Fibroblast of lung (primary cell): Measurements from ENCODE around the gene SLIT3. TPM values are rescaled to one million over a fixed set of nuclear protein-coding genes. Genes with fewer than 3 reads are reported as not detected.

Experiments used
- DNase-seq, 2 donors: peaks; one replicate each; pipeline versions ENCODE4 v3.0.0 to v3.0.0-alpha.2; 2010; ENCODE audit warnings: low read depth in 2 of 2
- H2AFZ ChIP-seq: 2 replicates; pipeline ENCODE4 v1.5.1; 2012; ENCODE audit warnings: low read length, control low read depth, inconsistent platforms
- H3K27ac ChIP-seq: 2 replicates; pipeline ENCODE4 v1.5.1; 2011; ENCODE audit warnings: low read length, control low read depth; ENCODE audit not compliant: insufficient read depth
- H3K27me3 ChIP-seq: 2 replicates; pipeline ENCODE4 v1.5.1; 2011; ENCODE audit warnings: mild to moderate bottlenecking, low read length; ENCODE audit not compliant: control insufficient read depth, insufficient read depth
- H3K36me3 ChIP-seq: 2 replicates; pipeline ENCODE4 v1.5.1; 2011; ENCODE audit warnings: low read length; ENCODE audit not compliant: control insufficient read depth, insufficient read depth
- H3K4me1 ChIP-seq: 2 replicates; pipeline ENCODE4 v1.5.1; 2011; ENCODE audit warnings: low read length; ENCODE audit not compliant: control insufficient read depth, insufficient read depth; ENCODE audit errors: extremely low read depth
- H3K4me2 ChIP-seq: 2 replicates; pipeline ENCODE4 v1.5.1; 2011; ENCODE audit warnings: low read length, control low read depth; ENCODE audit not compliant: insufficient read depth; ENCODE audit errors: extremely low read depth
- H3K4me3 ChIP-seq, 4 experiments: fragments of 200-600 bp in 1 of 4; sonication (generic) in 1 of 4; replicated peaks in 1 of 4; 2 replicates each; pipeline ENCODE4 v1.5.1; 2011 to 2016; ENCODE audit warnings: low read length in 4 of 4, low read depth in 3 of 4, mild to moderate bottlenecking in 3 of 4, control low read depth in 2 of 4, inconsistent platforms in 1 of 4, mixed read lengths in 1 of 4; ENCODE audit not compliant: insufficient read depth in 1 of 4; ENCODE audit errors: control extremely low read depth in 1 of 4
- H3K79me2 ChIP-seq: 2 replicates; pipeline ENCODE4 v1.5.1; 2012; ENCODE audit warnings: mild to moderate bottlenecking, low read length, inconsistent platforms; ENCODE audit not compliant: control insufficient read depth, insufficient read depth
- H3K9ac ChIP-seq: 2 replicates; pipeline ENCODE4 v1.5.1; 2011; ENCODE audit warnings: mild to moderate bottlenecking, low read length, control low read depth; ENCODE audit not compliant: insufficient read depth
- H3K9me3 ChIP-seq: 2 replicates; pipeline ENCODE4 v1.5.1; 2012; ENCODE audit warnings: low read depth, low read length; ENCODE audit not compliant: control insufficient read depth, insufficient read depth
- H4K20me1 ChIP-seq: 2 replicates; pipeline ENCODE4 v1.5.1; 2011; ENCODE audit warnings: low read length; ENCODE audit not compliant: control insufficient read depth, insufficient read depth; ENCODE audit errors: extremely low read depth
- EZH2 ChIP-seq: IDR thresholded peaks from 2 replicates; pipeline ENCODE4 v1.5.1; 2012; ENCODE audit warnings: low read length, control low read depth, mild to moderate bottlenecking; ENCODE audit errors: missing control alignments
- polyA plus RNA-seq, 2 donors: library from polyadenylated mRNA; depleted of rRNA in 1 of 2; stranded (reverse) in 1 of 2; unstranded in 1 of 2; fragments of >200 nt; gene quantifications; 2 replicates each; pipeline ENCODE4 v1.2.1, GENCODE V29; 2011 to 2012; ENCODE audit warnings: missing spikeins in 1 of 2
- total RNA-seq: library from RNA; depleted of rRNA; stranded (reverse); fragments of >200 nt; gene quantifications from 2 replicates; pipeline ENCODE4 v1.2.1, GENCODE V29; 2014
- TF ChIP-seq, protein P1 (sequence below), 2 donors: IDR thresholded peaks in 1 of 2; conservative IDR thresholded peaks in 1 of 2; 1 replicate in 1 of 2; 2 replicates in 1 of 2; pipeline ENCODE4 v1.5.1; 2011 to 2012; ENCODE audit warnings: low read length in 2 of 2, control low read depth in 1 of 2, inconsistent platforms in 1 of 2, low read depth in 1 of 2, mild to moderate bottlenecking in 1 of 2

The SLIT3 gene
- total and polyA plus RNA-seq, 2 donors (not counting 1 experiment from before 2014, with no cell fraction given), result 1.6 to 4.6 TPM

DNA sequence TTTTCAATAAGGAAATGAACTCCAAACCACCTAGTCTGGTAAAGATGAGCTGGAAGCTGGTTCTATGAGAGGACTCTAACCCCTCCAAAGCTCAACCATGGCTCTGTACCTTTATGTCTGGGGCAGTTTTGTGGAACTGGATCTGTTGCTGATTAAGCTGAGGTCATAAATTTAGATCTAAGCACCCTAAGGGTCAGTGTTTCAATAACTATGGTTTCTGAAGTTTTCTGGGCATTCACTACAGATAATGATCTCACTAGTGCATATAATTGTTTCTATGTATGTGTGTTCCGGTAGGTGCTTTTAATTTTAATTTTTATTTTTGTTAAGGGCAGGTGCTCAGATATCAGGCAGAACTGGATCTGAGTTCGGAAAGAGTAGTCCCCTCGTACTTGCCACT, 463.1 kb downstream of the SLIT3 start:
- H3K4me3 ChIP-seq, result no peak overlapping the region
- no peak overlapping the region for H2AFZ ChIP-seq
- no peaks in the 10 kb centered on the region for H3K4me1 ChIP-seq
- H4K20me1 ChIP-seq, result no peaks in the 10 kb centered on the region
- no peaks in the 10 kb centered on the region for H3K36me3 ChIP-seq
- H3K79me2 ChIP-seq, result no peaks in the 10 kb centered on the region
- TF ChIP-seq, protein P1, sequence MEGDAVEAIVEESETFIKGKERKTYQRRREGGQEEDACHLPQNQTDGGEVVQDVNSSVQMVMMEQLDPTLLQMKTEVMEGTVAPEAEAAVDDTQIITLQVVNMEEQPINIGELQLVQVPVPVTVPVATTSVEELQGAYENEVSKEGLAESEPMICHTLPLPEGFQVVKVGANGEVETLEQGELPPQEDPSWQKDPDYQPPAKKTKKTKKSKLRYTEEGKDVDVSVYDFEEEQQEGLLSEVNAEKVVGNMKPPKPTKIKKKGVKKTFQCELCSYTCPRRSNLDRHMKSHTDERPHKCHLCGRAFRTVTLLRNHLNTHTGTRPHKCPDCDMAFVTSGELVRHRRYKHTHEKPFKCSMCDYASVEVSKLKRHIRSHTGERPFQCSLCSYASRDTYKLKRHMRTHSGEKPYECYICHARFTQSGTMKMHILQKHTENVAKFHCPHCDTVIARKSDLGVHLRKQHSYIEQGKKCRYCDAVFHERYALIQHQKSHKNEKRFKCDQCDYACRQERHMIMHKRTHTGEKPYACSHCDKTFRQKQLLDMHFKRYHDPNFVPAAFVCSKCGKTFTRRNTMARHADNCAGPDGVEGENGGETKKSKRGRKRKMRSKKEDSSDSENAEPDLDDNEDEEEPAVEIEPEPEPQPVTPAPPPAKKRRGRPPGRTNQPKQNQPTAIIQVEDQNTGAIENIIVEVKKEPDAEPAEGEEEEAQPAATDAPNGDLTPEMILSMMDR (conservative IDR thresholded peaks at IDR 0.05 in 1 of 2, IDR thresholded peaks at IDR 0.05 in 1 of 2; ENCODE audit: low read depth in 1 of 2, low read length in 2 of 2), result no peak
- no peak for TF ChIP-seq EZH2
- DNase-seq, result no peak
- H3K27me3 ChIP-seq, result no peaks in the 10 kb centered on the region
- H3K9me3 ChIP-seq, result no peaks in the 10 kb centered on the region
- no peak overlapping the region for H3K27ac ChIP-seq
- H3K9ac ChIP-seq, result no peak overlapping the region
- no peak overlapping the region for H3K4me2 ChIP-seq

GRCh38 chr5:168836603-168837231, 464.2 kb downstream of the SLIT3 start:
- H3K9ac ChIP-seq, result no peak overlapping the region
- H3K4me2 ChIP-seq, result no peak overlapping the region
- H4K20me1 ChIP-seq, result no peaks in the 10 kb centered on the region
- H3K27me3 ChIP-seq, result no peaks in the 10 kb centered on the region
- no peak overlapping the region for H3K27ac ChIP-seq
- H3K9me3 ChIP-seq, result no peaks in the 10 kb centered on the region
- no peak for TF ChIP-seq EZH2
- TF ChIP-seq, protein P1 (conservative IDR thresholded peaks at IDR 0.05 in 1 of 2, IDR thresholded peaks at IDR 0.05 in 1 of 2; ENCODE audit: low read depth in 1 of 2, low read length in 2 of 2), result no peak
- no peaks in the 10 kb centered on the region for H3K79me2 ChIP-seq
- H3K4me3 ChIP-seq, result no peak overlapping the region
- H2AFZ ChIP-seq, result no peak overlapping the region
- no peak for DNase-seq
- no peaks in the 10 kb centered on the region for H3K4me1 ChIP-seq
- no peaks in the 10 kb centered on the region for H3K36me3 ChIP-seq

DNA sequence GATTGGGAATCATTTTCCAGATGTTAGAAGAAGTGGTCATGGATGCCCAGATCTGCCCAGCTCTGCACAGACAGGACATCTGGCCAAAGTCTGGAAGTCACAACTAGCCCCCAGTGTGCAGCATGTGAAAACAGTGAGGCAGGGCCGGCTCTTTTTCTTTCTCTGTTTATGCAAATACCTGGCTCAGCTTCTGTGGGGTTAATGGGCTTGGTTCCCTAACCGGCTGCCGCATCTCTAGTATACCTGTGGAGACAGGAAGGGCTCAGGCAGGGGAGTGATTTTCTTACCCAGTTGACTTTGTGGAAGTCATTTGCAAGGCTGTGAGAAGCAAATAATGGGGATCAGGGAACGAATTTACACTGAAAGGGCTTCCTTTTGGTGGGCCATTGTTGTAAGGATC, 467.0 kb downstream of the SLIT3 start:
- H4K20me1 ChIP-seq, result no peaks in the 10 kb centered on the region
- H3K27me3 ChIP-seq, result no peaks in the 10 kb centered on the region
- H3K9me3 ChIP-seq, result no peaks in the 10 kb centered on the region
- no peaks in the 10 kb centered on the region for H3K4me1 ChIP-seq
- no peak overlapping the region for H3K4me2 ChIP-seq
- H3K27ac ChIP-seq, result no peak overlapping the region
- H2AFZ ChIP-seq, result no peak overlapping the region
- no peak for TF ChIP-seq EZH2
- TF ChIP-seq, protein P1 (conservative IDR thresholded peaks at IDR 0.05 in 1 of 2, IDR thresholded peaks at IDR 0.05 in 1 of 2; ENCODE audit: low read depth in 1 of 2, low read length in 2 of 2), result no peak
- DNase-seq, result no peak
- no peak overlapping the region for H3K9ac ChIP-seq
- H3K79me2 ChIP-seq, result no peaks in the 10 kb centered on the region
- no peaks in the 10 kb centered on the region for H3K36me3 ChIP-seq
- H3K4me3 ChIP-seq, result no peak overlapping the region
